Measurements from ENCODE around the gene FMC1.
A peak's percentile ranks its signal among the peaks of the same experiment; 100 is the strongest.

The FMC1 gene

DNA sequence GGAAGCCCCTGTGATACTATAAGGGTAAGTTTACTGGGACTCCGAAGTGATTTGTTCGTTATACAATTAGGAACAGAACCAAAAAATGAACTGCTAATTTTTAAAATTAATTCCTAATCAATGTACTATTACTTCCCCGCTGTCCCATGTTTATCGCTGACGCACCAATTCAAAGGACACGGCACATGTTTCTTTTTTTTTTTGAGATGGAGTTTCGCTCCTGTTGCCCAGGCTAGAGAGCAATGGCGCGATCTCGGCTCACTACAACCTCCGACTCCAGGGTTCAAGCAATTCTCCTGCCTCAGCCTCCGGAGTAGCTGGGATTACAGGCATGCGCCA, 1.5 kb upstream of the FMC1 start:
- Histone ChIP-seq H3K27ac (peak overlapping the region; percentile 1 to 100 (median 98)), H3K4me3 (peak overlapping the region; percentile 77 to 96 (median 87))

DNA sequence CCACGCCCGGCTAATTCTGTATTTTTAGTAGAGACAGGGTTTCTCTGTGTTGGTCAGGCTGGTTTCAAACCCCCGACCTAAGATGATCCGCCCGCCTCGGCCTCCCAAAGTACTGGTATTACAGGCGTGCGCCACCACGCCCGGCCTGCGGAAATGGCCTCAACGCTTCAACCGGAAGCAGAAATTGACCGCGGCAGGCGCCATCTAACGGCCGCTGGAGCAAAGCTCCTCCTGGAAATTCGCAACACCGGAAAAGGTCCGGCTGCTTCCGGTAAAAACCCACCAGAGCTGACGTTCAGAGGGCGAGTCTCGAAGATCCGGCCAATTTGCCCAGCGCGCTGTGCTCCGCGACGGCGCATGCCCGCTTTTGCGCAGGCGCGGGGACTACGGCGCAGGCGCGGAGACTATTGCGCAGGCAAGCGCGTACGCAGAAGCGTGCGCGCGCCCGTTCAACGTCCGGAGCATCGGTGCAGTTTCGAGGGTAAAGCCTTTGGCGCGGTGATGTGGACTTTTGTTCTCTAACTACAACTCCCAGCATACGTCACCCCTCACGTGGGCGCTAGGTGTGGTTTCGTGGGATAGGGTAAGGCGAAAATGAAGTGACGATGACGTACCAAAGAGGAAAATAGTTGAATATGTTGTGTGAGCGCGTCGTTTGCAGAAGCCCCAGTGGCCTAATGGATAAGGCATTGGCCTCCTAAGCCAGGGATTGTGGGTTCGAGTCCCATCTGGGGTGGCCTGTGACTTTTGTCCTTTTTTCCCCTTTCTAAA, 915 bp upstream of the FMC1 start:
- H3K4me3 ChIP-seq = peak overlapping the region; percentile 77 to 96 (median 87)
- peak overlapping the region; percentile 92 to 100 (median 98) for H3K27ac ChIP-seq

DNA sequence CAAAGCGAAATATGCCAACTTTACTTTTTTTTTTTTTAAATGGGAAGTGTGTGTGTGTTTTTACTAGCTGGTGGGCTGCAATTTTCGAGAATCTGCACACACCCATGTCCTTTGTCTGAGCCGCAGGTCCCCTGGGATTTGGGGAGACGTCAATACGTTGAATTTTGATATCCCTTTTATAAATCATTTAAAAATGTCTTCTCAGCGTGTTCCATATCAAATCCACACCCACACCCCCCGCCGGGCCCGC, 404 bp upstream of the FMC1 start:
- H3K27ac ChIP-seq = peak overlapping the region; percentile 92 to 100 (median 98)
- peak overlapping the region; percentile 77 to 96 (median 87) for H3K4me3 ChIP-seq

DNA sequence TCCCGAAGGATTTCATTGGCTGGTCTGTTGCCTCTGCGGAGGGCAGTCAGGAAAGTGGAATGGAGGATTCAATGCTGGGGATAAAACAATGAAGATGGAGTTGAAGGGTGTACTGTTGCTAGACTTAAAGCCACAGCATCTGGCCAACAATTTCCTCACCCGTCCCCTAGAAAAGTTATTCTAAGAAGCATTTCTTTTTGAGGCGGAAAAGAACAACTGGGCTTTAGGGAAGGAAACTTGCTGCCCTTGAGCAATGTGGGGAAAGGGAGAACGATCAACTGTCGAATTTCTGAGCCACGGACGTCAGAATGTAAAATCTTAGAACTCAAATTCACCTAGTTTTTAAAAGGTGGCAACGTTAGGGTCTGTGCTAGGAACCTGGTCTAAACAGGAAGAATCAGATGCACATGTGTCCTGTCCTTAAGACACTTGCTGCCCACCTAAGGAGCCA, 664 bp downstream of the FMC1 start:
- H3K4me3 ChIP-seq = peak overlapping the region; percentile 77 to 96 (median 87)

GRCh38 chr7:139345042-139345441, 3.9 kb downstream of the FMC1 start:
- no peak overlapping the region for H3K4me3 ChIP-seq

More for the DNA sequence above, 664 bp downstream of the FMC1 start:
- peak overlapping the region in 20 of 21 experiments; percentile 92 to 100 (median 98) for H3K27ac ChIP-seq

DNA sequence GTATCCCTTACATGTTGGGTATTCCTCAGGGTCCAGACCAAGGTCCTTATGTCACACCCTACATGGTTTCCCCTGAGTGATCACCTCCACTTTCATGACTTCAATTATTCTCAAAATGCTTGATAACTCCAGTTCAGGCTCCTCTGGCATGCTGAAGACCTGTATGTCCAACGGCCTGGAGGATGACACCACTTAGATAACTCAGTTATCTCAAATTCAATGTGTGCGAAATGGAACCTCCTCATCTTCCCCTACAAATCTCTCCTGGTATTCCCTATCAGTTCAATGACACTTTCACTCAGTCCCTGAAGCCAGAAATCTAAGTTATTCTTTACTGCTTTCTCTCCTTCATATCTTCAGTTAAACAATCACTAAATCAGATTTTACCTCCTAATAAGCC, 9.9 kb downstream of the FMC1 start:
- no peak overlapping the region for H3K4me3 ChIP-seq

More at GRCh38 chr7:139345042-139345441, 3.9 kb downstream of the FMC1 start:
- no peak overlapping the region for H3K27ac ChIP-seq

DNA sequence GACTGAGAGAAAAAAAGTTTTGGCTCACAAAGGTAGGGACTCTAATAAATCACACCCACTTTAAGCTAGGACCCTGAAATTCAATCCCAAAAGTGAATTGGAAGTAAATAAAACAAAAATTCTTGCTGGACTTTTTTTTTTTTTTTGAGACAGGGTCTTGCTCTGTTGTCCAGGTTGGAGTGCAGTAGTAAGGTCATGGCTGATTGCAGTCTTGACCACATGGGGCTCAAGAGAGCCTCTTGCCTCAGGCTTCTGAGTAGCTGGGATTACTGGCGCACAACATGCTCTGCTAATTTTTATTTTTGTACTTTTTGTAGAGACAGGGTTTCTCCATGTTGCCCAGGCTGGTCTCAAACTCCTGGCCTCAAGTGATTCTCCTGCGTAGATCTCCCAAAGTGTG, 13.6 kb downstream of the FMC1 start:
- H3K4me3 ChIP-seq = no peak overlapping the region
- H3K27ac ChIP-seq = no peak overlapping the region

More for the DNA sequence above, 9.9 kb downstream of the FMC1 start:
- H3K27ac ChIP-seq = no peak overlapping the region

DNA sequence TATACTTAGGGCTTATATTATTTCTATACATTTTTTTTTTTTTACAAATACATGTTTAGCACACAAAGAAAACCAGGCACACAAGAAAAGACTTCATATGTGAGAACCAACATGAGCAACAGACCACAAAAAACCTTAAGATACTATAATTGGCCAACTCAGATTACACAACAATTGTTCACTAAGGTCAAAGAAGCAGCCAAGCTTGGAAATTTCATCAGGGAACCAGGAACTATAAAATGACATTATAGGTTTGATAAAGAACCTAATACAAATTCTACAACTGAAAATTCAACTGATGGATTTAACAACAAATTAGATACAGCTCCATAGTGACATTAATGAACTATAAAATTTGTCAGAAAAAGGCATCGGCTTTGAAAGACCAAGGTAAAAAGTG, 14.2 kb downstream of the FMC1 start:
- Histone ChIP-seq H3K4me3 (no peak overlapping the region), H3K27ac (no peak overlapping the region)

DNA sequence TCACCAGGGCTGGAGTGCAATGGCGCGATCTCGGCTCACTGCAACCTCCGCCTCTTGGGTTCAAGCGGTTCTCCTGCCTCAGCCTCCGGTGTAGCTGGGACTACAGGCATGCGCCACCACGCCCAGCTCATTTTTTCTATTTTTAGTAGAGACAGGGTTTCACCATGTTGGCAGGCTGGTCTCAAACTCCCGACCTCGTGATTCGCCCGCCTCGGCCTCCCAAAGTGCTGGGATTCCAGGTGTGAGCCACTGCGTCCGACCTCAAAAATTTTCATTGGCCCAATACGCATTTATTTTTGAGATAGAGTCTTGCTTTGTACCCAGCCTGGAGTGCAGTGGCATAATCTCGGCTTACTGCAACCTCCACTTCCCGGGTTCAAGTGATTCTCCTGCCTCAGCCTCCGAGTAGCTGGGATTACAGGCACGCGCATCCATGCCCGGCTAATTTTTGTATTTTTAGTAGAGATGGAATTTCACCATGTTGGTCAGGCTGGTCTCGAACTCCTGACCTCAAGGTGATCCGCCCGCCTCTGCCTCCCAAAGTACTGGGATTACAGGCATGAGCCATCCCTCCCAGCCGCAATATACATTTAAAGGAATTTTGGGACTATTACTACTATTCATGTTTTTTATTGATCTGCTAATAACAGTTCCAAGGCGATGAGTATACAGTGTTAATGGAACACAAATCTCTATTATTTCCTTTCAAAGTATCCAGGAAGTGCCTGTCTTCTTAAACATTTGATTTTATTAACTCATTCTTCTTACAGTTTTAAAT, 16.8 kb downstream of the FMC1 start:
- H3K27ac ChIP-seq = peak overlapping the region in 16 of 21 experiments; percentile 92 to 100 (median 100)
- H3K4me3 ChIP-seq = peak overlapping the region in 6 of 7 experiments; percentile 64 to 98 (median 94)

- Histone ChIP-seq H3K27ac (peak overlapping the region; percentile 92 to 100 (median 100)), H3K4me3 (peak overlapping the region; percentile 64 to 98 (median 95))
Measured at GRCh38 chr7:139358541-139359365, 17.6 kb downstream of the FMC1 start.

- Histone ChIP-seq H3K4me3 (peak within 1 kb of the TSS; percentile 64 to 98 (median 95)), H3K27ac (peak within 1 kb of the TSS; percentile 92 to 100 (median 100))
Measured at GRCh38 chr7:139359366-139360209, 18.5 kb downstream of the FMC1 start, which contains the start of gene LUC7L2. TSS of gene LUC7L2 (plus strand) at chr7:139359894. CDS start at chr7:139360262, 368 bp downstream.

- Histone ChIP-seq H3K4me3 (peak overlapping the region; percentile 64 to 98 (median 95)), H3K27ac (peak overlapping the region; percentile 92 to 100 (median 100))
Measured at GRCh38 chr7:139360210-139360947, 19.2 kb downstream of the FMC1 start.

- Histone ChIP-seq H3K4me3 (peak overlapping the region; percentile 64 to 98 (median 95)), H3K27ac (peak overlapping the region in 20 of 21 experiments; percentile 87 to 100 (median 100))
Measured at GRCh38 chr7:139360948-139361307, 19.8 kb downstream of the FMC1 start.

GRCh38 chr7:139361523-139361922, 20.4 kb downstream of the FMC1 start:
- H3K27ac ChIP-seq = peak overlapping the region in 9 of 21 experiments; percentile 87 to 100 (median 99)
- H3K4me3 ChIP-seq = peak overlapping the region; percentile 64 to 98 (median 95)

DNA sequence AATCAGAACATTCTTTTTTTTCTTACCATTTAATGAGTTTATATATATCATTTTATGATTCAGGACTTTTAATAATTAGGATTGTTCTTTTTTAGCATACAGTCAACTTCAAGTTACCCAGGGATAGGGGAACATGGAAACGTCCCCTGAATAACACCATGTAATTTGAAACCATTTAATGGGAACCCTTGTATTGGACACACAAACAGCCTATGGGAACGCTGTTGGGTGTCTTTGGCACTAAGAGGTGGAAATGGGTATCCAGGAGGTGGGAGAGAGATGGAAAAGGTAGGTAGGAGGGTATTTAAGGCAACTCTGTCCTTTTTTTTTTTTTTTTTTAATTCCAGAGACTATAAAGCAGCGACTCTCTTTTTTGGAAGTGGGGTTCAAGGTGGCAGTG, 21.2 kb downstream of the FMC1 start:
- H3K27ac ChIP-seq = peak overlapping the region in 2 of 21 experiments; percentile 21 to 24
- H3K4me3 ChIP-seq = no peak overlapping the region

DNA sequence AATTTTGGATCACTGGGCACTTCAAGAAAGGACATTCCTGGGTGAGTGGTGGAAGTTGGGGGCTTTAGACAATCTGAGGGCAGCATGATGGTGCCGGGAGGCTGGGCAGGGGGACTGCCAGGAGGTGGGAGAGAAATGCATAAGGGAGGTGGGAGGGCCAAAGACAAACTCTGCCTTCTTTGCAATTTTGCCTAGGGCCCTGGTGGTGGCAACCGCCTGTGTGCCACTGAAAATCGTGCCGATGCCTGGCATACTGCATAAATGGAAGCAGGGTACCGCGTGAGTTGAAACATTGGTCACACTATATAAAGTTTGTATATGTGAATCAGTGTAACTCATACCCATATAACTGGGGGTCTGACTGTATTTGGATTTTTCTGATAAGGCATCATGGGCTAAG, 21.8 kb downstream of the FMC1 start:
- Histone ChIP-seq H3K4me3 (no peak overlapping the region), H3K27ac (peak overlapping the region in 3 of 21 experiments; percentile 21 to 26 (median 24))

DNA sequence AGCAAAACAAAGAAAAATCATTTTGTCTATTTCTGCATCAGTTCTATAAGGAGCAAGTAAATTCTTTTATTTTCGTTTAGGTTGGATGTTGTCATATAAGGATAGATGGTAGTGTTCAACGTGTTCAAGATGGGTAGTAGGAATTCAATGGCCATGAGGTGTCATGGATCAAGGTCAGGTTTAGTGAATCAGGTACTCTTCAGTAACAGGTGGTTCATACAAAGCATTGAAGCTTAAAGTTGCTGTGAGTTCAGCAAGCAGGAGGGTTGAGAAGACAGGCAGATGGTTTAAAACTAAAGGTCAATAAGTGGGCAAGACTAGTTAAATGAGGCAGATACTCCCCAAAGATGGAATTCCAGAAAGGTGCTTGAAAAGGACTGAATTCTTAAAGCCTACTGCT, 24.2 kb downstream of the FMC1 start:
- Histone ChIP-seq H3K27ac (no peak overlapping the region), H3K4me3 (no peak overlapping the region)

GRCh38 chr7:139366400-139366799, 25.3 kb downstream of the FMC1 start:
- Histone ChIP-seq H3K4me3 (no peak overlapping the region), H3K27ac (no peak overlapping the region)
